GM19372 (cell line): Measurements from ENCODE around the gene JMJD7.

ENCODE experiments used
- ATAC-seq: cut with Tn5 transposase; IDR thresholded peaks from one replicate; pipeline ENCODE4 v1.9.1; 2021; ENCODE audit warnings: mild to moderate bottlenecking, low read depth, moderate library complexity; ENCODE audit not compliant: unreplicated experiment

JMJD7 gene

DNA sequence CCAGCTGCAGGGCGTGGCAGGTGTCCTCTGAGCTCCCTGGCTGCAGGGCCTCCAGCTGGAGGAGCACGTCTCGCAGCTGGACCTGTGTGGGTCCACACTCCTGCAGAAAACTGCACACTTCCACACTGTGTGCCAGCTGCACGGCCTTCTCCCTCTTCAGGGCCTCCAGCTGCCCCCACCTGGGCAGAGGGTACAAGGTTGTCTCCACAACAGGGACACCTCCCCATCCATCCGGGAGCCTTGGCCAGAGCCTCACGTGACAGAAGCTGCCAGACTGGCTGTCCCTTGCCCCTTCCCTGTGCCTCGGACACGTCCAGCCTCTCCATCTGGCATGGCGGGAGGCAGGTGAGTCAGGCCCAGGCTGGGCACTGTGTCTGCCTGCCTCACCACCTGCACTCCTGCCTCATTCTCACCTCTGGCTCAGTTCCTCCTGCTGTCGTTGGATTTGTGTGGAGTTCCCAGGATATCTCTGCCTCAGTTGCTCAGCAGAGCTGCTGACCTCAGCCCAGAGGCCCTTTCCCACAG lies 51.5 kb downstream of the JMJD7 start:
- ATAC-seq: no peak

DNA sequence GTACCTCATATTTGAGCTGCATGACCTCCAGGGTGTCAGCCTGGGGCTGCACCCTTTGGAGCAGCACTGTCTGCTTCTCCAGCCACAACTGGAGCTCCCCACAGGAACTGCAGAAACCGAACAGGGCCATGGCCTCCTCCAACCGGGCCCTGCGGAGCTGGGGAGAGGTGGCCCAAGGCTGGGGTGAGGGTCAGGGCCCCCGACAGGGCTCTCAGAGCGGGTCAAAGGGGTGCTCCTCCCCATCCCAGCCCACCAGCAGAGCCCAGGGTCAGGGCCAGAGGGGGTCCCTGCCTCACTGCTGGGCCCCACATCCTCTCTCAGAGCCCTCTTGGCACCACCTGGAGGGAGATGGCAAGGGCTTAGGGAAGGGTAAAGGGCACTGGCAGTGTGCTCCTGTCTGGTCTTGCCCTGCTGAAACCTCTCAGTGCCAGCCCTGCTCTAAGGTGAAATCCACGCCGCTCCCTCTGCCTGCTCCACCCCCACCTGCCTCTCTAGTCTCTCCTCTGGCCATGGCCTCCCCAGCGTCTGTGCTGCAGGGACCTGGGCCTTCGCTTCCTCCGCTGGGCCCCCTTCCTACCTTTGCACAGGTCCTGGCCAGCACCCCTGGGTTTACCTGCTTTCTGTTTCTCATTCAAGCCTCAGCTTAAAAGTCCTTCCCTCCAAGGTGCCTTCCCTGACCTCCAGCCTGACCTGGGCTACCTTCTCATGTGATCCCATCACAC lies 52.4 kb downstream of the JMJD7 start:
- ATAC-seq: no peak

DNA sequence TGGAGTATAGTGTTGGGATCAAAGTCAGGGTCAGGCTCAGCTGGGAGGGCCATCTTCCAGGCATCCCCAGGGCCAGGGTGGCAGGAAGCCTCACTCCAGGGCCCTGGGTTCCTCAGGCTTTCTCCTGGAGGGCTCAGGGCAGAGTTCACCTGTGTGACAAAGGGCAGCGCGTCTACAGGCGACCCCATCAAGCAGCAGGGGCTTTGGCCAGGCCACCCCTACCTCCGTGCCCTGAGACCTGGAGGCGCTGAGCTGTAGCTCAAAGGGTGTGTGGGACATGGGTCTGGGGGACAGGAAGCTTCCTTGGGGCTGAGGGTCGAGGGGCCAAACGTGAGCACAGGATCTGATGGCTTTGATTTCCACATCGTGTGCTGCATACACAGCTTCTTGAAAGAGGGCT lies 53.2 kb downstream of the JMJD7 start:
- no peak for ATAC-seq

DNA sequence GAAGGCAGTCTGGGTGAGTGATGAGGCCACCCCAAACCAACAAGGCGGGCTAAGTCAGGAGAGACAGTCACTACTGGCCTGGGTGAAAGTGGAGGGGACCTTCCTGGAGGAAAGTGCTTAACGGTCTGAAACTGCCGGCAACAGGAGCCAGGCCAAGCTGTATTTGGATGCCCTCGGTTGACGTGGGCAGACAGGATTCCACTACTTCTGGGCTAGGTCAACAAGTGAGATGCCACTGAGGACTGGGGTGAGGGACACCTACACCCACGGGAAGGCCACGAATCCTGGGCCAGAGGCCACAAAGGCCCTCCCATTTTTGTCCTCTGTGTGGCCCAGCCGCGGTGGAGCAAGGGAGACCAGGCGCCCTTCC lies 53.6 kb downstream of the JMJD7 start:
- ATAC-seq: no peak

DNA sequence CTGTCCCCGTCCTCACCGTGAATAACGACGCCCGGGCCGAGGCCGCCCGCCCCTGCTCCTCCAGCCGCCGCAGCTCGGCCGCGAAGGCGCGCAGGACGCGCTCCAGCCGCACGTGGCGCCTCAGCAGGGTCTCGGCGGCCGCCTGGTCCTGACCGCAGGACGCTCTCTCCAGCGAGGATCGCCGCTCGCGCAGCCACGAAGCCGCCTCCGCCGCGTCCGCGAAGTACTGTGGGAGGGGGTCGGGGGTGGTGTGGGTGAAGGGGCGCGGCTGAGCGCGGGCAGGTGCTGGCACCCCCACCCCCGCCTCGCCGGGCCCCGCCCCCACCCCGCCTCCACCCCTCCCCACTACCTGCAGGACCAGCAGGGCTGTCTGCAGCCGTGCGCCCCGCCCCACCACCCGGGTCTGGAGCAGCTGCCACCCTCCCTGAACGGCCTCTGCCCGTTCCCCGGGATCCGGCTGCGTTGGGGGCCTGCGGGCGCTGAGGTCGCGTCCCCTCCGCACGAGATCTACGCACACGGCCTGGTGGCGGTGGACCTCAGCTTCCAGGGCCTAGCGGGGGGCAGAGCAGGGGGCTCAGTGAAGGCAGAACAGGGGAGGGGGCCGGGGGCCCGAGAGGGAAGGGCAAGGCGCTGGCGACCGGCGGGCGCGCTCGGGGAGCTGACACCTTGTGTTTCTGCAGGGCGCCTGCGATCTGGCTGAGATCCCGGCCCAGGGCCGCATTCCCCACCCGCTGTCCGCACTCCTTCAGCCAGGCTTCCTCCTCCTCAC lies 54.2 kb downstream of the JMJD7 start:
- ATAC-seq: no peak

DNA sequence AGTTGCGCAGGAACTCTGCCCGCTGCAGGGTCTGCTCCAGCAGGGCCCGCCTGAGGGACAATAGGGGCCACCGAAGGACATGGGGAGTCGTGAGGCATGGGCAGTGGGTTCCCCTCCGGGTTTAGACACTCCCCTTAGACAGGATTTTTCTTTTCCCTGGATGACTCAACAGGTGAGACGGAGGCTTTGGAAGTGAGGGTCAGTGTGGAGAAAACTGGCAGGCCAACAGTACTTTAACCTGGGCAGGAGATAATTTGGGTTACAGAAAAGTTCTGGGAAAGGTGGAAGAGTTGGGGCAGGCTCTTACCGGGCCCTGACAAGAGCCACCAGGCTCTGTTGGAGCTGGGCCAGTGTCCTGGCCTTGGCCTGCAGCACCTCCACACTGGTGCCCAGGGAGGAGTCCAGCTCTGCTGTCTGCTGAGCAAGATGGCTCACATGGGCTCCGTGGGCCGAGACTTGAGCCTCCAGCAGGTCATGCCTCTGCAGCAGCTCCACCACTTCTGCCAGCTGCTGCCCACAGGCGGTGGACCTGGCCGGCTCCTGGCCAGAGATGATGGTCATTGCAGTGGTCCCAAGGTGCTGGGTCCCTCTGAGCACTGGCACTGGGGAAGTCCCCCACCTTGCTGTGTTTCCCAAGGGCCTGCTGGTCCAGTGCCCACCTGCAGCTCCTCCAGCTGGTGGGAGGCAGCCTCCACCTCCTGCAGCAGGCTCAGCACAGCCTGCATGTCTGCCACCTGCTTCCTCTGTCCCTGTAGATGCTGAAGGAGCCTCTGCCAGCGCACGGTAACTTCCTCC lies 55.0 kb downstream of the JMJD7 start:
- ATAC-seq: no peak

DNA sequence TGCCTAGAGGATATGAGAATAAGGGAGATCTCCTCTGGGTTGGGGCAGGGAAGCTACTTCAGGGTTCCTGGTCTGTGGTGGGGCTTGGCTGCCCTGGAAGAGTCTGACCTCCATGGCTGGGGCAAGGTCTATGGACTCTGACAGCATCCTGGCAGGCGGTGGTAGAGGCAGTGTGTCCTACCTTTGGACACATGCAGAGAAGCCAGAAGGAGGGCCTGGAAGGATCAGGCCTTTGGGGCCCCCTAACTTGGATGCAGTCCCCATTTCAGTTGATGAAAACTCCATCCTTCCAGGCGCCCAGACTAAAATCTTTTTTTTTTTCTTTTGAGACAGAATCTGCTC lies 55.6 kb downstream of the JMJD7 start:
- no peak for ATAC-seq

DNA sequence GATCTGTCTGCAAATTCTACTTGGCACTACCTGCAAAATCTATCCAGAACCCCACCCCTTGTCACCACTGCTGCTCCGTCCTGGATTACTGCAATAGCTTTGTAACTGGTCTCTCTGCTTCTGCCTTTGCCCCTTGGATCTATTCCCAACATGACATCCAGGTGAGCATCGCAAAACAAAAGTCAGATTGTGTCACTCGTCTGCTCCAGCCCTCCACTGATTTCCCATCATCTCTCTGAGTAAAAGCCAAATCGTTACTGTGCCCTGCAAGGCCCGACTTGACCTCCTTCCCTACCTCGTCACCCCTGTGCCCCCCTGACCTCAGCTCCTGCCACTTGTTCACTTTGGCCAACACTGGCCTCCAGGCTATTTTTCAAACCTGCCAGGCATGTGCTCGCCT lies 56.6 kb downstream of the JMJD7 start:
- ATAC-seq: no peak

DNA sequence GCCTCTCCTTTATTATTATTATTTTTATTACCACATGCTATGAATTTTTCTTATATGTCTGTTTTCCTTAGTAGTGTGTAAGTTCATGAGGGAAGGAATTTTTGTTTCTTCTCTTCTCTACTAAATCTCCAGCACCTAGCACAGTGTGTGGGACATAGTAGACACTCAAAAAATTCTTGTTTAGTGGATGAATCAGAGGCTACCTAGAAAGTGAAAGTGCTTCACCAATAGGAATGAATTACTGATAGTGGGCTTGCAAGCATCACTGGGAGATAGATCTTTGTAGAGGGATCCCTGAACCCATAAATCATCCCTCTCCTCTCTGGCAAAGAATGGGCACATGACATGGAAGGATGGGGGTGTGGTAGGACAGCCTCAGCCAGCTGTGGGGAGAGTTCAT lies 57.4 kb downstream of the JMJD7 start:
- no peak for ATAC-seq

DNA sequence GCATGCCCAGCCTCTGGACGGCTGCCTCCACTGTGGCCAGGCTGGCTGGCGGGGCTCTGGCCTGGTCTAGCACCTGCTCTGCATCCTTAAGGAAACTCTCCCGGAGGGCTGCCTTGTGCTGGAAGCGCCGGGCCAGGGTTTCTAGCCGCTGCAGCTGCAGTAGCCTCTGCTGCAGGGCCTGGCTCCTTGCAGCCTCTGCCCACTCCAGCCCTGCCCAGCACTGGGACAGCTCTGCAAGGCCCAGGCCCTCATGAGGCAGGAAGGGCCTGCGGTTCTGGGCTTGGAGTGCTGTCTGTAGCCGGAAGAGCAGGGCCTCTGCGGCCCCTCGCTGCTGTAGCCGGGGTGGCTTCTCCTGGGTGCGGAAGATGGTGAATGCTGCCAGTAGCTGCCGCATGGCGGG lies 57.9 kb downstream of the JMJD7 start:
- no peak for ATAC-seq

DNA sequence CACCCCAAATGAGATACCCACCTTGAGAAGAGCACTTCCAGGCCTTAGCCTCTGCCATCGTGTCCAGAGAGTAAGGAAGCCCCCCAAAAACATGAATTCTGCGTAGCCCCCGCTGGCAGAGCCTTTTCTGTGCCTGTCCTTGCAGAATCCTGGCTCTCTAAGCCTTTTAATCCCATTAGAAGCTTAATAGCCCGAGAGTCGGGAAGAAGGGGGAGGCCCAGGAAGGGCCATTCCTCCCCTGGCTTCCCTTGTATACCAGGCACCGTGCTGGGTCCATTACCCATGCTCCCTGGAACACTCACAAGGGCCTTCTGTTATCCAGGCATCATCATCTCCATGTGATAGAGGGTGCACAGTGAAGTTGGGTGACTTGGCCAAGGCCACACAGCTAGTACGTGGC lies 58.8 kb downstream of the JMJD7 start:
- no peak for ATAC-seq

DNA sequence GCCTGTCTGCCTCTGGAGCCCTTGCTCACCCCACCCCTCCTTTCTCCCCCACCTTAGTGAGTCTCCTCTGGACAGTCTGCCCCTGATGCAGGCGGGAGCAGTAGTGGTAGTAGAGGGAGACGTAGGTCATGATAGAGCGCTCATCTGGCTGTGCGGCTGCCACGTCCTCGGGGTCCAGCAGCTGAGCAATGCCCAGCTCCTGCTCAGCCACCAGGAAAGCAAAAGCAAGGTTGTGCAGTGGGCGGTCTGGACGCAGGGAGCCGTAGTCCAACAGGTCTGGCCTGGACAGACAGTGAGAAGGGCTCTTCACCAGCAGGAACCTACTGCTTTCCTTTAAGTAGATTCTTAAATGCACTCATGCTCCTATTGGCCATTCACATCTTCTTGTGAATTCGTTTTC lies 59.3 kb downstream of the JMJD7 start:
- ATAC-seq: no peak
